H9 (cell line): ENCODE measurements around the gene GLIPR1L1. TPM values are rescaled to one million over a fixed set of nuclear protein-coding genes. Genes with fewer than 3 reads are reported as not detected.

Source experiments
- DNase-seq: peaks from one replicate; pipeline ENCODE4 v3.0.0-alpha.2; 2017
- H2AFZ ChIP-seq: one replicate; pipeline ENCODE4 v1.6.1; 2013; ENCODE audit warnings: mild to moderate bottlenecking, low read length, control low read depth, moderate library complexity
- H2AK5ac ChIP-seq: 2 replicates; pipeline ENCODE4 v1.6.1; 2013; ENCODE audit warnings: low read length, control low read depth, mixed read lengths; ENCODE audit not compliant: insufficient read length
- H2BK120ac ChIP-seq: one replicate; pipeline ENCODE4 v1.6.1; 2013; ENCODE audit warnings: low read depth, mild to moderate bottlenecking, low read length, control low read depth, inconsistent platforms; ENCODE audit not compliant: poor library complexity, severe bottlenecking
- H2BK12ac ChIP-seq: 2 replicates; pipeline ENCODE4 v1.6.1; 2013; ENCODE audit warnings: low read length, control low read depth, mixed read lengths, low read depth; ENCODE audit not compliant: insufficient read length
- H2BK15ac ChIP-seq: 2 replicates; pipeline ENCODE4 v1.6.1; 2013; ENCODE audit warnings: low read depth, low read length, control low read depth
- H2BK20ac ChIP-seq: one replicate; pipeline ENCODE4 v1.6.1; 2013; ENCODE audit warnings: low read depth, mild to moderate bottlenecking, low read length, control low read depth, inconsistent platforms; ENCODE audit not compliant: poor library complexity, severe bottlenecking
- H2BK5ac ChIP-seq: 2 replicates; pipeline ENCODE4 v1.6.1; 2013; ENCODE audit warnings: low read length, control low read depth, mixed read lengths; ENCODE audit not compliant: insufficient read length
- H3K14ac ChIP-seq: 2 replicates; pipeline ENCODE4 v1.6.1; 2013; ENCODE audit warnings: low read length, control low read depth; ENCODE audit not compliant: insufficient read depth
- H3K18ac ChIP-seq: 2 replicates; pipeline ENCODE4 v1.6.1; 2013; ENCODE audit warnings: low read depth, mild to moderate bottlenecking, mixed read lengths, low read length, control low read depth; ENCODE audit not compliant: insufficient read length
- H3K23ac ChIP-seq: 2 replicates; pipeline ENCODE4 v1.6.1; 2013; ENCODE audit warnings: low read length, control low read depth, mixed read lengths, low read depth; ENCODE audit not compliant: insufficient read length
- H3K23me2 ChIP-seq: 2 replicates; pipeline ENCODE4 v1.6.1; 2013; ENCODE audit warnings: low read depth, mild to moderate bottlenecking, mixed read lengths, low read length, control low read depth; ENCODE audit not compliant: insufficient read length, poor library complexity, severe bottlenecking
- H3K27ac ChIP-seq: 2 replicates; pipeline ENCODE4 v1.5.1; 2013; ENCODE audit warnings: low read length, control low read depth, mixed read lengths, low read depth; ENCODE audit not compliant: insufficient read length
- H3K27me3 ChIP-seq: 2 replicates; pipeline ENCODE4 v1.6.1; 2013; ENCODE audit warnings: low read length, control low read depth, inconsistent platforms; ENCODE audit not compliant: insufficient read depth
- H3K4ac ChIP-seq: 2 replicates; pipeline ENCODE4 v1.6.1; 2013; ENCODE audit warnings: low read depth, mild to moderate bottlenecking, control low read depth, inconsistent platforms, low read length, moderate library complexity
- H3K4me1 ChIP-seq: 2 replicates; pipeline ENCODE4 v1.6.1; 2013; ENCODE audit warnings: low read length, control low read depth, inconsistent platforms; ENCODE audit not compliant: insufficient read depth
- H3K4me2 ChIP-seq: 2 replicates; pipeline ENCODE4 v1.6.1; 2013; ENCODE audit warnings: low read length, control low read depth, mixed read lengths; ENCODE audit not compliant: insufficient read length, insufficient read depth
- H3K56ac ChIP-seq: 2 replicates; pipeline ENCODE4 v1.6.1; 2013; ENCODE audit warnings: low read depth, mild to moderate bottlenecking, mixed read lengths, low read length, control low read depth; ENCODE audit not compliant: insufficient read length
- H3K79me1 ChIP-seq: 2 replicates; pipeline ENCODE4 v1.6.1; 2013; ENCODE audit warnings: low read depth, mild to moderate bottlenecking, moderate library complexity, low read length, control low read depth, inconsistent platforms; ENCODE audit not compliant: insufficient read depth, poor library complexity, severe bottlenecking
- H3K79me2 ChIP-seq: 2 replicates; pipeline ENCODE4 v1.6.1; 2013; ENCODE audit warnings: low read length, control low read depth, inconsistent platforms; ENCODE audit not compliant: insufficient read depth
- H3K9ac ChIP-seq: 2 replicates; pipeline ENCODE4 v1.6.1; 2013; ENCODE audit warnings: low read length, control low read depth, mixed read lengths; ENCODE audit not compliant: insufficient read length; ENCODE audit errors: extremely low read depth
- H3K9me3 ChIP-seq: one replicate; pipeline ENCODE4 v1.6.1; 2013; ENCODE audit warnings: low read depth, low read length, inconsistent platforms; ENCODE audit not compliant: control insufficient read depth
- H3T11ph ChIP-seq: one replicate; pipeline ENCODE4 v1.6.1; 2013; ENCODE audit warnings: mild to moderate bottlenecking, low read length, control low read depth, inconsistent platforms
- H4K20me1 ChIP-seq: one replicate; pipeline ENCODE4 v1.6.1; 2013; ENCODE audit not compliant: control insufficient read depth, insufficient read length, insufficient read depth
- H4K5ac ChIP-seq: 2 replicates; pipeline ENCODE4 v1.6.1; 2013; ENCODE audit warnings: low read depth, mild to moderate bottlenecking, mixed read lengths, low read length, control low read depth; ENCODE audit not compliant: insufficient read length
- H4K8ac ChIP-seq: replicated peaks from 2 replicates; pipeline ENCODE4 v1.6.1; 2013; ENCODE audit warnings: low read length, control low read depth, mixed read lengths, low read depth; ENCODE audit not compliant: insufficient read length
- H4K91ac ChIP-seq: 2 replicates; pipeline ENCODE4 v1.6.1; 2013; ENCODE audit warnings: low read depth, mild to moderate bottlenecking, moderate library complexity, mixed read lengths, low read length, control low read depth; ENCODE audit not compliant: insufficient read length
- H3K27ac Mint-ChIP-seq, 3 experiments: 2 replicates in 2 of 3; 3 replicates in 1 of 3; pipeline ENCODE4 v1.8.0; 2020 to 2021; ENCODE audit warnings: mixed read lengths in 3 of 3, mild to moderate bottlenecking in 1 of 3, moderate library complexity in 1 of 3
- H3K27me3 Mint-ChIP-seq: 2 replicates; pipeline ENCODE4 v1.8.0; 2021; ENCODE audit warnings: low read depth, mild to moderate bottlenecking, moderate library complexity, mixed read lengths
- H3K36me3 Mint-ChIP-seq, 3 experiments: 2 replicates in 2 of 3; 3 replicates in 1 of 3; pipeline ENCODE4 v1.8.0; 2020 to 2021; ENCODE audit warnings: low read depth in 3 of 3, mixed read lengths in 3 of 3; ENCODE audit not compliant: insufficient read depth in 1 of 3
- H3K4me1 Mint-ChIP-seq, 2 experiments: 2 replicates each; pipeline ENCODE4 v1.8.0; 2020; ENCODE audit warnings: mixed read lengths in 2 of 2
- H3K4me3 Mint-ChIP-seq, 2 experiments: 2 replicates in 1 of 2; 3 replicates in 1 of 2; pipeline ENCODE4 v1.8.0; 2020 to 2021; ENCODE audit warnings: mild to moderate bottlenecking in 2 of 2, mixed read lengths in 2 of 2, moderate library complexity in 1 of 2
- H3K9me3 Mint-ChIP-seq, 2 experiments: 2 replicates in 1 of 2; 3 replicates in 1 of 2; pipeline ENCODE4 v1.8.0; 2020; ENCODE audit warnings: mild to moderate bottlenecking in 2 of 2, mixed read lengths in 2 of 2, moderate library complexity in 1 of 2
- CTCF ChIP-seq: fragments of 200-600 bp; sonication (generic); conservative IDR thresholded peaks from 3 replicates; pipeline ENCODE4 v1.8.0; 2021; ENCODE audit warnings: antibody characterized with exemption, mild to moderate bottlenecking
- WGBS: extraction: QIAGEN DNeasy Blood & Tissue Kit; methylation state at CpG from one replicate; pipeline ENCODE4 v1.1.7; 2013; ENCODE audit warnings: missing lambda C conversion rate, low lambda C conversion rate, mixed read lengths; ENCODE audit not compliant: insufficient read length; ENCODE audit errors: extremely low coverage; 5-methylcytosine and 5-hydroxymethylcytosine counted together
- total RNA-seq: library from RNA; stranded (reverse); gene quantifications from 2 replicates; pipeline ENCODE4 v1.2.1, GENCODE V29; 2021

Gene GLIPR1L1
- total RNA-seq, 1 experiment from 2014 or later = 1.9 TPM

DNA sequence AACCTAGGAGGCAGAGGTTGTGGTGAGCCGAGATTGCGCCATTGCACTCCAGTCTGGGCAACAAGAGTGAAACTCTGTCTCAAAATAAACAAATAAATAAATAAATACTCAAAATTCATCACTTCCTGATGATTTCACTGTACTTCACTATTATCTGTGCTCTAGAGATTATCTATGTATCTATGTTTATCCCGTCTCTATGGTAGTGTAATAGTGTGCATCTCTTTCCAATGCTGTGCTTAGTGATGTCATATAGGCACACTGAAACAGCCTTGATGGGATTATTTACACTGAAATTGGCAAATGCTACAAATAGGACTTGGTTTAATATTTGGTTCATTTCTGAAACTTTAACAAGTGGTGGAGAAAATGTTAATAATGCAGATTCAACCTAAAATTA is 10.8 kb upstream of the GLIPR1L1 start:
- no peak overlapping the region for H3K14ac ChIP-seq
- H4K5ac ChIP-seq = no peak overlapping the region
- no peak overlapping the region for H2BK120ac ChIP-seq
- no peak overlapping the region for H2AFZ ChIP-seq
- H3K79me2 ChIP-seq = no peaks in the 10 kb centered on the region
- H3K23me2 ChIP-seq = no peaks in the 10 kb centered on the region
- Mint-ChIP-seq H3K27ac (no peak overlapping the region), H3K4me1 (peaks cover 0 to 3% of the 10 kb centered on the region in 2 experiments; a peak in 2 of 4 replicates), H3K4me3 (no peak overlapping the region), H3K27me3 (no peaks in the 10 kb centered on the region), H3K36me3 (no peaks in the 10 kb centered on the region), H3K9me3 (no peaks in the 10 kb centered on the region)
- DNase-seq = no peak
- H3K18ac ChIP-seq = no peak overlapping the region
- no peaks in the 10 kb centered on the region for H3K9me3 ChIP-seq
- no peak overlapping the region for H3K9ac ChIP-seq
- no peak overlapping the region for H4K8ac ChIP-seq
- no peak overlapping the region for H4K91ac ChIP-seq
- H2BK15ac ChIP-seq = no peak overlapping the region
- no peak overlapping the region for H3T11ph ChIP-seq
- H3K23ac ChIP-seq = no peak overlapping the region
- no peak overlapping the region for H3K27ac ChIP-seq
- no peak for TF ChIP-seq CTCF
- H3K27me3 ChIP-seq = no peaks in the 10 kb centered on the region
- no peak overlapping the region for H3K56ac ChIP-seq
- no peak overlapping the region for H2BK12ac ChIP-seq
- no peak overlapping the region for H3K4me2 ChIP-seq
- no CpG with 5 or more reads among the region's 3 CpGs for WGBS
- no peaks in the 10 kb centered on the region for H3K79me1 ChIP-seq
- no peak overlapping the region for H3K4ac ChIP-seq
- no peak overlapping the region for H2AK5ac ChIP-seq
- no peak overlapping the region for H2BK20ac ChIP-seq
- no peaks in the 10 kb centered on the region for H4K20me1 ChIP-seq
- H2BK5ac ChIP-seq = no peak overlapping the region
- H3K4me1 ChIP-seq = no peaks in the 10 kb centered on the region
